HG02884 (cell line): Measurements from ENCODE around the gene MGAT4B.
"Not testable (repeated sequence)": the region's sequence is repeated elsewhere in the genome, so short reads cannot be mapped to it uniquely, and the experiment has no call there.

ENCODE experiments used
- ATAC-seq: cut with Tn5 transposase; IDR thresholded peaks from one replicate; pipeline ENCODE4 v1.9.1; 2021; ENCODE audit warnings: mild to moderate bottlenecking, moderate library complexity; ENCODE audit not compliant: unreplicated experiment

The MGAT4B gene

GRCh38 chr5:179806250-179807048 lies at the start of gene MGAT4B:
MGAT4B (minus strand) TSS chr5:179806866; CDS start chr5:179806583, 283 bp downstream.
- ATAC-seq, result peak; percentile 69

GRCh38 chr5:179854356-179854755 lies 47.7 kb upstream of the MGAT4B start:
- no peak for ATAC-seq

GRCh38 chr5:179852993-179853547 lies 46.4 kb upstream of the MGAT4B start:
- peak; percentile 87 for ATAC-seq

GRCh38 chr5:179841621-179842020 lies 35.0 kb upstream of the MGAT4B start:
- no peak for ATAC-seq

- ATAC-seq, result no peak
Observed at GRCh38 chr5:179840766-179841165, 34.1 kb upstream of the MGAT4B start.

- ATAC-seq, result no peak
Observed at GRCh38 chr5:179840321-179840720, 33.7 kb upstream of the MGAT4B start.

- no peak for ATAC-seq
Observed at GRCh38 chr5:179839328-179840256, 32.9 kb upstream of the MGAT4B start.

- ATAC-seq, result no peak
Observed at GRCh38 chr5:179837076-179838011, 30.7 kb upstream of the MGAT4B start.

- no peak for ATAC-seq
Observed at GRCh38 chr5:179836225-179837019, 29.8 kb upstream of the MGAT4B start.

- not testable (repeated sequence) for ATAC-seq
Observed at GRCh38 chr5:179834871-179835270, 28.2 kb upstream of the MGAT4B start.

GRCh38 chr5:179834120-179834519 lies 27.5 kb upstream of the MGAT4B start:
- ATAC-seq, result no peak

GRCh38 chr5:179833709-179834070 lies 27.0 kb upstream of the MGAT4B start:
- ATAC-seq, result no peak

- no peak for ATAC-seq
Observed at GRCh38 chr5:179833056-179833708, 26.5 kb upstream of the MGAT4B start.

GRCh38 chr5:179832039-179832745 lies 25.5 kb upstream of the MGAT4B start:
- no peak for ATAC-seq

- no peak for ATAC-seq
Observed at GRCh38 chr5:179830818-179831468, 24.3 kb upstream of the MGAT4B start.

GRCh38 chr5:179829732-179830435 lies 23.2 kb upstream of the MGAT4B start:
- no peak for ATAC-seq

GRCh38 chr5:179828756-179829421 lies 22.2 kb upstream of the MGAT4B start:
- no peak for ATAC-seq
